Fibroblast of the conjunctiva (primary cell): ENCODE results near the gene SAMD8.
"Not testable (repeated sequence)": the region's sequence is repeated elsewhere in the genome, so short reads cannot be mapped to it uniquely, and the experiment has no call there.

Experiments used
- DNase-seq: peaks from one replicate; pipeline ENCODE4 v3.0.0-alpha.2; 2010; ENCODE audit warnings: low read depth

SAMD8 gene

DNA sequence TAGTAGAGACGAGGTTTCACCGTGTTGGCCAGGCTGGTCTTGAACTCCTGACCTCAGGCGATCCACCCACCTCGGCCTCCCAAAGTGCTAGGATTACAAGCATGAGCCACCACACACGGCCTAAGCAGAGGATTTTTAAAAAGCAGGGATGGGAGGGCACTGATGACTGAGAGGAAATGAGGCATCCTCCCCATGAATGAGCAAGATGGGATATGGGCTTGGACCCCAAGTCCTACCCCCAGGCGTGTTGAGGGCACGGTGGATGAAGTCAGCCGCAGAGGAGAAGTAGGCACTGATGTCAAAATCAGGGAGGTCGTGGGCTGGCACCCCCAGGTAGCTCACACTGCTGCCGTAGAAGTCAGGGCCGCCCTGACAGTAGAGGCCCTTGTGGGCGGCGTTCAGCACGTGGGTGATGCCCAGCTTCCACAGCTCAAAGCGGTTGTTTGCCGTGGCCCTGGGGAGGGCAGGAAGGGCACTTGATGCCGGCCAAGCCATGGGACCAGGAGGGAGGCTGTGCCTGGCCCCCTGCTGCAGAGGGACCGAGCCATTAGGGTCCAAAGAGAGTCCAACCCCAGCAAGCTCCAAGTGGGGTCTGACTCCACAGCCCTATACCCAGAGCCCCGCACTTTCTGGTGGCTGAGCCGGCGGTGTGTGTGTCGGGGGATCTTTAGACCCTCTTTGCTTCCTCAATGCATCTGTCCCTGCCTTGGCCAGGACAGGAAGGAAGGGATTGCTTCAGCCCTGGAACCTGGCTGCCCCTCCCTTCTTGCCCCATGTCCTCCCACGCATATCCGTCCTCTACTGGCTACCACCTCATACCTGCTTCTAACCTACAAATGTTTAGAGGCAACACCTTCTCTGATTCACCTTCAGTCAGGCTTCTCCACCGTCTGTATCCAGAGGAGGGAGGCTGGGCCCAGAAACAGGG lies 3.4 kb upstream of the SAMD8 start:
- no peak for DNase-seq

DNA sequence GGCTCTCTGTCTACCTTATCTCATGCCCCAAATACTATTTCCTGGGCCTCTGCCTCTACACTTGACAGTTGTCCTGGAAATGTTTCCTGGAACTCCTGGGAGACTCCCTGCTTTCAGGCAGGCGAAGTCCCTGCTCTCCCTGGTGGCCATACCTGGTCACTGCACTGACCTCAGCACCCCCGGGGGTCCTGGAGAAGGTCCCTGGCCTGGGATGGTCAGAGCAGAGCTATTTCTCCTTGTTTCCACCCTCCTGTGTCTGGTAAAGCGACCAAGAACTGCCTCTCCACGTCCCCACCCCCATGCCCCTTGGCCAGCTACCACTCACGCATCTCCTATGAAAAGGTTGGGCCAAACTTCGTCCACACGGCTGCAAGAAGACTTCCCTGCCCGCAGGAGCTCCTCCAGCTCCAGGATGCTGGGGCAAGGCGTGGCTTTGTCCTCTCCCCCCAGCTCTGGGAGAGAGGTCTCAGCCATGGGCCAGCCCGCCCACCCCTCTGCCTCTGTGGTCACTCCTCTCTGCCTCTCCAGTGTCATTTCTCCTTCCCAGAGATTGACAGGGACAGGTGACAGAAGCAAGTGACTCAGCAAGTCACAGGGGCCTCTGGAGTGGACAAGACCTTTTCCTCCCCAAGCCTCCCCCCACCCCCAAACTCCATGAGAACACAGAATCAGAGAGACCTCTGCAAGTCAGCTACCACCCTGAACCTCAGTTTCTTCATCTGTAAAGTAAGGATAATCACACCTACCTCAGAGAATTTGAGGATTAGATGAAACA lies 2.6 kb upstream of the SAMD8 start:
- DNase-seq, result no peak

DNA sequence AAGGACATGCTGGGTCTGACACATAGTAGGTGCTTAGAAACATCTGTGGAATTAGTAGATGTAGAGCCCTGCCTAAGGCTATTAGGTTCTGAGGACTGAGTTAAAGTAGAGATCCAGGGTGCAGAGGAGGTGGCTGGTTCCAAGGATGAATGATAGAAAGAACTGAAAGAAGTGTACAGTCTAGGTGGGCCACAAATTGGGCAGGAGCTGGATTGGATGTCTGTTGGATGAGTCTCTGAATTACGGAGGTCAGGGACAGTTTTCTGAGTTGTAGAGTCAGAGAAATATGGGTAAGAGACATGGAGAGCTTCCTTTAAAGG lies 2.0 kb upstream of the SAMD8 start:
- no peak for DNase-seq

DNA sequence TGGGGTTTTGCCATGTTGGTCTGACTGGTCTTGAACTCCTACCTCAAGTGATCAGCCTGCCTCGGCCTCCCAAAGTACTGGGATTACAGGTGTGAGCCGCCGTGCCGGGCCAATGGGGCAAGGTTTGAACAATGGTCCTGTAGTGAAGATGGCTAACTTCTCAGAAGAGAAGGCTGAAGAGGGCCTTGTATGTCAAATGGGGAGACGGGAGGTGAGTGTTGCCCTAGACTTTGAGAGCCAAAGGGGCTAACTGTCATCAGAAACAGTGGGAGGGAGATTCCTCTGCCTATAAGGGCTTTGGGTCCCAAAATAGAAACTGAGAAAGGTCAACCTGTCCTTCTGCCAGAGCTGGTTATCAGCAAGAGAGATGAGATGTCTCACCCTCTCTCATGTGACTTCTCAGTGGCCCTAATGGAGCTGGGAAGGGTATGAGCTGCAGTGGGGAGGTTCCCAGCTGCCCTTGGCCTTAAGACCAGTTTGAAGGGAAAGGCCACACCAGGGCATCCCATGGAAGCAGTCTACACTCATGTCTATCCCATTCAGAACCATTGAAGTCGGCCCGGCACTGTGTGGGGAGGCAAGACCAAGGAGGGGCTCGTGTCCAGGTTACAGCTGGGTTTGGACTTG lies 1.3 kb upstream of the SAMD8 start:
- no peak for DNase-seq

DNA sequence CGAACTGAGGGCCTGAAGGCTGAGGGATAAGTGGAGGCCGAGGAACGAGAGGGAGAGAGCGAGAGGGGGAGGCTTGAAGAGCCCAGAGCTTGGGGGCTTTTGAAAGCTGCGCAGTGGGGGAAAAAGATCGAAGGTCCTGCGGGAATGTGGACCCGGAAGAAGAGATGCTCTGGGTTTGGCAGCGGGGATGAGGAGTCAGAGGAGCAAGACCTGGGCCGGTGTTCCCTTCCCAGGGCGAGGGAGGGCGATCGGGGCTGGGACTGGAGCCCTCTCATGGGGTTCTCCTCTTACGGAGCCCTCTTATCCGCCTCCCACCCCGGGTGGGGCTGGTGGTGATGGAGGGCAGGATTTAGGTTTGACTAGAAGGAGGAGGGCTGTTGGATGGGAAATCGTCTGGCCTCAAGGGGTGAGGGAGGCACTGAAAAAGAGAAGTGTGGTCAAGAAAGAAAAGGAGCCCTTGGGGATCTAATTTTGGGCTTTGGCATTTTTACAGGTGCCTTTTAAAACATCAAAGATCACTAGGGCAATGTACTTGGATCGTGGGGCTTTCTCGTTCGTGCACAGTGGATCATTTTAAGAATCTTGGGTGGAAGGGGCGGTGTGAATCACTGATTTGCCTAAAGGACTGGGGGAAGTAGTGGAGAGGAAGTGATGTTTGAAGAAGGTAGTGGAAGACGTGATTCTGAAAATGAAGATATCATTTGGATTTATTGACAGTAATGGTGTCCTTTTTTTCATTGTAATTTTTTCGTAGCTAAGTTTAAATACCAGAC lies 637 bp downstream of the SAMD8 start:
- DNase-seq, result no peak

DNA sequence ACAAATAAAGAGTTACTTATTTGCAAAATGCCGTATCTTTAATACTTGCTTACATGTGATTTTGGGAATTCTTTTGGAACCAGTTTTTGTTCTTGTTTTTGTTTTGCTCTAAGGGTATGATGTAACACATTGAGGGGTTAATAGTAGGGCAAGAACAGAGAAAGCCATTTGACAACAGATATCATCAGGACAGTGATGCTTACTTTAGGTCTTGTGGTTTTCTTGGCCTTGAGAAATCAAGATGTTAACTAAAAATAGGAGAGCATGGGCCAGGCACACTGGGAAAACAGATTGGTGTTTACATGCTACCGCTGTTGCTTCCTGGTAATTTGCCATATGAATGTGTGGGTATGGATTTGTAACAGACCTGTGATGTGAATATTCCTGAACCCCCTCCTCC lies 3.7 kb downstream of the SAMD8 start:
- DNase-seq, result no peak

DNA sequence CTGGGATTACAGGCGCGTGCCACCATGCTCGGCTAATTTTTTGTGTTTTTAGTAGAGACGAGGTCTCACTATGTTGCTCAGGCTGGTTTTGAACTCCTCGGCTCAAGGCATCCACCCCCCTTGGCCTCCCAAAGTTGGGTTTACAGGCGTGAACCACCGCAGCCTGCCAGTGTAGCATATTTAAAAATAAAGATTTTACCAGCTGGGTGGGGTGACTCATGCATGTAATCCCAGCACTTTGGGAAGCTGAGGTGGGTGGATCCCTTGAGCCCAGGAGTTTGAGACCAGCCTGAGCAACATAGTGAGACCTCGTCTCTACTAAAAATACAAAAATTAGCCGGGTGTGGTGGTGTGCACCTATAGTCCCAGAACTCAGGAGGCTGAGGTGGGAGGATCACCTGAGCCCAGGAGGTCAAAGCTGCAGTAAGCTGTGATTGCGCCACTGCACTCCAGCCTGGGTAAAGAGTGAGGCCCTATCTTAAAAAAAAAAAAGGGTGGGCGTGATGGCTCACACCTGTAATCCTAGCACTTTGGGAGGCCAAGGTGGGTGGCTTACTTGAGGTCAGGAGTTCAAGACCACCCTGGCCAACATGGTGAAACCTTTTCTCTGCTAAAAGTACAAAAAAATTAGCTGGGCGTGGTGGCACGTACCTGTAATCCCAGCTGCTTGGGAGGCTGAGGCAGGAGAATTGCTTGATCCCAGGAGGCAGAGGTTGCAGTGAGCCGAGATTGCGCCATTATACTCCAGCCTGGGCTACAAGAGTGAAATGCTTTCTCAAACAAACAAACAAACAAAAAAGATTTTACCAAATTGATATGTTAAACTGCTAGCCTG lies 5.7 kb downstream of the SAMD8 start:
- DNase-seq, result not testable (repeated sequence)

DNA sequence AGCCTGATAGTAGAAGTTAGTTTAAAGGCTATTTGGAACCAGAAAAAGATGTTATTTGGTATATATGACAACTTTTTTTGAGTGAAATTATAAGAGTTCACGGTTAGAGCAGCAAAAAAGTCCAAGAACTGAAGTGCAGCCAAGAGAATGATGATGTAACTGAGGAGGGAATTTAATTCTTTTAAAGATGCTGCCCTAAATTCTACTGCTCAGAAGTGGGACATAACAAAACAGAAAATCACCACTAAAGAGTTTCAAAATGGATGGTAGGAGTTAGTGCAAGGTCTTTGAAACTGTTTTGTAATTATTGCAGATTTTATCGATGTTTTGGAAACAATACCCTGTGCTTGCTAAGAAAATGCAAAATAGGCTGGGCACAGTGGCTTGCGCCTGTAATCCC lies 6.5 kb downstream of the SAMD8 start:
- DNase-seq, result no peak

DNA sequence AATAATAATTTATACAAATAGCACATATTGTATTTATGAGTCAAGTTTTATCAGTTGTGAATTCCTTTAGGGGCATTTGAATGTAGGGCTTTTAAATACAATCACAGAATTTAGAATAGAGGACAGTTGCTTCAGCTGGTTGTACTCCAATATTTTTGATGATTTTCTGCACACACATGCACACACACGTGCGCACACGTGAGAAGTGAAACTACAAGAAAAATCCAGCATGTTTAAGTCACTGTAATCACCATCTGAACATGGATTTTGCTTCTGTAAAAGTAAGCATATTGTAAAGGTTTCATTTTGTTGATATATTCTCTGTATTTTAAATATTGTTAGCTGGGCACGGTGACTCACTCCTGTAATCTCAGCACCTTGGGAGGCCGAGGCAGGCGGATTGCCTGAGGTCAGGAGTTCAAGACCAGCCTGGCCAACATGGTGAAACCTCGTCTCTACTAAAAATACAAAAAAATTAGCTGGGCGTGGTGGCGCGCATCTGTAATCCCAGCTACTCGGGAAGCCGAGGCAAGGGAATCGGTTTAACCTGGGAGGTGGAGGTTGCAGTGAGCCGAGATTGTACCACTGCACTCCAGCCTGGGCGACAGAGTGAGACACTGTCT lies 8.1 kb downstream of the SAMD8 start:
- not testable (repeated sequence) for DNase-seq

DNA sequence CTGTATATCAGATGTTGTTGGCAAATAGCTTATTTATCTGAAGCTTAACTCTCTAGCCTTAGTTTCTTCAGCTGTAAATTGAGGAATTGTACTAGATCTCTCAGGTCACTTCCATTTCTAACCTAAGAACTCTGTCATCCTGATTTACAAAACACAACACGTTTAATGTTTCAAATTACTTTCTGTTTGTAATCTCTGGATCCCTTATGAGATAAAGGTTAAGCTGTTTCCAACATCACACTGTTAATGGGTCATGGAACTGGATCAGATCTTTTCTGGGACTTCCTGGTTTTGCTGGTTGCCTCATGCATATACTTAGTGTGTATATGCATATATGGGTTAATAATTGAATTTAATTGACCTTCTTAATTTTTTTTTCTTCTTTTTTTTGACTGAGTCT lies 9.9 kb downstream of the SAMD8 start:
- DNase-seq, result no peak

DNA sequence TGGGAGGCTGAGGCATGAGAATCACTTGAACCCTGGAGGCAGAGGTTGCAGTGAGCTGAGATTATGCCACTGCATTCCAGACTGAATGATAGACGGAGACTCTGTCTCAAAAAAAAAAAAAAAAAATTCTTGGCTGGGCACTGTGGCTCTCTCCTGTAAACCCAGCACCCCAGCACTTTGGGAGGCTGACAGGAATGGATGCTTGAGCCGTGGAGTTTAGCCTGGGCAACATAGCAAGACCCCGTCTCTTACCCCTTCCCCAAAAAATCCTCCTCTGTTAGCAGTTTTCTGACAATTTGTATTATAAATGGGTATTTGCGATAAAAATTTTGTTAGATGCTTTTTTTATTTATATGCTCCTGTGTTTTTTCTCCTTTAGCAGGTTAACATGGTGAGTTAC lies 11.0 kb downstream of the SAMD8 start:
- DNase-seq, result no peak

DNA sequence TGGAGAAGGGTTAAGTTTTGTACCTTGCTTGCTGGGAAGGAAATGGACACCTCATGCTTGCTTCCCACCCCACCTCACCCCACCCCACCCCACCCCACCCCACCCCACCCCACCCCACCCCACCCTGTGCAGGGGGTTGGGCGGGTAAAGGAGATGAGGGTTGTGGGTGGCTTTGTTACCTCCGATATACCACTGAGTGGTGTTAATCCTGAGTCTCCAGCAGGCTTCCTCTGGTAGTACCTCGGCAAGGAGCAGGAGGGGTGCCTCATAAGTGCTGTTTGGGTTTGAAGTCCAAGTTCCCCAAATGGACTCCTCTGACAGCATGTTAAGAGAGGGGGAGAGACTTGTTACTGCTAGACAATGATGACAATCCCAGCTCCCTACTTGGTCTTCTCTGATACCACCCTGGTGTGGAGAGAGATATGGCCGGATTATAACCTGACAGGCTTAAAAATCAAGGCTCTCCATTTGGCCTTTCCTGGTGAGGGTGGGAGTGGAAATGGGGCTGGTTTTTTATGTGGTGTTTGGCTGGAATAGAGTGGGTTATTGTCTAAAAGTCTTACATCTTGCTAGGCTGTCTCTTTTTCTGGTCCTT lies 11.7 kb downstream of the SAMD8 start:
- DNase-seq, result no peak

DNA sequence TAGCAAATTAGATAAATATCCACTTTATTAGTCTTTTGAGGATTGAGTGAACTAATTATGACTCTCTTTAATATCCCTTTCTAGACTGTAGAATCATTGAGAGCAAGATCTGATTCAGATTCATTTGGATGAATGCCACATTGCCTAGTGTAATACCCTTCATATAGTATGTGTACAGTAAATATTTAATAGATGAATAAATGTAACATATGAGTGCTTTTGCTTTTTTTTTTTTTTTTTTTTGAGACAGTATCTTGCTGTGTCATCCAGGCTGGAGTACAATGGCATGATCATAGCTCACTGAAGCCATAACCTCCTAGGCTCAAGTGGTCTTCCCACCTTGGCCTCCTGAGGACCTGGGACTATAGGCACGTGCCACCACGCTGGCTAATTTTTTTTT lies 14.8 kb downstream of the SAMD8 start:
- DNase-seq, result no peak

DNA sequence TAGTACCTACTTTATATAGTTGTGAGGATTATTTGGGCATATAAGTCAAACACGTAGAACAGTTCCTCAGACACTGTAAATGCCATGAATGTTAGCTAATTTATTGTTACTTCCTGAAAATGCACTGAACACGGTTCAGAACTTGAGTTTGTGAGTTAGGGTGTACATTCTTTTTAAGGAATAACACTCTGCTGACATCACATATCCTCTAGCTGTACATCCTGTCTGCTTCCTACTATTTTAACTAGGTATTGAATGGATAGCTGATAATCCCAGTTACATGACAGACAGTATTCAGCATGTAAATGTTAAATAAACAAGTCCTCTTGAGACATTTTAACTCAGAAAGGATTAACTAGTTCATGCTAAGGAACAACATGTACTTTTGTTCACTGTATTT lies 16.0 kb downstream of the SAMD8 start:
- no peak for DNase-seq

DNA sequence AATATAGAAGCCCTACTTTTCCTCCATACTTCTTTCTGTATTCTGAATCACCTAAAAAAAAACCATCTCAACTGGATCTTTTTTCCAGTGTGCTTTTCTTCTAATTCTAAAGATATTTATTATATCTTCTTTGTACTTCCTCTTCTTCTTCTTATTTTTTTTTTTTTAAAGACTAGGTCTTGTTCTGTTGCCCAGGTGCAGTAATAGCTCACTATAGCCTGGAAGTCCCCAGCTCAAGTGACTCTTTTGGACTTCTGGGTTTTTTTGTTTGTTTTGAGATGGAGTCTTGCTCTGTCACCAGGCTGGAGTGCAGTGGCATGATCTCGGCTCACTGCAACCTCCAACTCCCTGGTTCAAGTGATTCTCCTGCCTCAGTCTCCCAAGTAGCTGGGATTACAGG lies 17.5 kb downstream of the SAMD8 start:
- DNase-seq, result not testable (repeated sequence)

DNA sequence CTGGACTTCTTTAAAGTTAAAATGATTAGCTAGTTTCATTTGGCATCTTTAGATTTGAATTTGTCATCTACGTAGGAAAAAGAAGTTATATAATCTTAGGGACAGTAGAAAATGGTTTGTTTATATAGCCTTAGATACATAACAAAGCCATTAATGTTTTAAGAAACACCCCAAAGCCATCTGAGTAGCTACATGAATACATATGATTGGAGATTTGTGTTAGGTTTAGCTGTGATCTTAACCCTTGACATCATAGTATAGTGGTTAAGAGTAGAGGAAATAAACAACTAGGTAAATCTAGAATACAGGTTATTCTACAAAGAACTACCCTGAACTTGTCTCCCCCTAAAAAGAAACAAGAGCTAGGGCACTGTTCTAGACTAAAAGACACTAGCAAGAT lies 18.1 kb downstream of the SAMD8 start:
- DNase-seq, result no peak

DNA sequence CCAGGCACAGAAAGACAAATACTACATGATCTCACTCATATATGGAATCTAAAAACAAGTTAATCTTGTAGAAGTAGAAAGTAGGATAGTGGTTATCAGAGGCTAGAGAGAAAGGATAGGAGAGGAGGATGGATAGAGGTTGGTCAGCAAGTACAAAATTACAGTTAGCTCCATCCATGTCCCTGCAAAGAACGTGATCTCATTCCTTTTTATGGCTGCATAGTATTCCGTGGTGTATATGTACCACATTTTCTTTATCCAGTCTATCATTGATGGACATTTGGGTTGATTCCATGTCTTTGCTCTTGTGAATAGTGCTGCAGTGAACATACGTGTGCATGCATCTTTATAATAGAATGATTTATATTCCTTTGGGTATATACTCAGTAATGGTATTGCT lies 22.2 kb downstream of the SAMD8 start:
- not testable (repeated sequence) for DNase-seq

DNA sequence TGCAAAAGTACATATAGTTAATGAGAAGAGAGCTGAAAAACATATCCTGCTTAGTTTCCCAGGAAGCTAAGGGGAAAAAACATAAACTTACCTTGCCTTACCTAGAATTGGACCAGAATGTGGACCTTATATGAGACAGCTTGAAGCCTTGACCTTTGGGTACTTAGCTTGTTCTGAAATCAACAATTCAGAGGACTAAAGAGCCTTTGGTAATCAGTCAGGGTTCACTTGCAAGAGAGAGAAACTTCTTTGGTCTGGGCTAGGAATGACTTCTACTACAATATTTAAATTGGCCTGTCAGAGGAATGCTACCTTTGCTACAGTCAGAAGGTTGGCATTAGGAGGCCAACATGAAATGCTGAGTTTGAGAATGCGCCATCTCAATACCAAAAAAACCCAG lies 24.9 kb downstream of the SAMD8 start:
- DNase-seq, result no peak

DNA sequence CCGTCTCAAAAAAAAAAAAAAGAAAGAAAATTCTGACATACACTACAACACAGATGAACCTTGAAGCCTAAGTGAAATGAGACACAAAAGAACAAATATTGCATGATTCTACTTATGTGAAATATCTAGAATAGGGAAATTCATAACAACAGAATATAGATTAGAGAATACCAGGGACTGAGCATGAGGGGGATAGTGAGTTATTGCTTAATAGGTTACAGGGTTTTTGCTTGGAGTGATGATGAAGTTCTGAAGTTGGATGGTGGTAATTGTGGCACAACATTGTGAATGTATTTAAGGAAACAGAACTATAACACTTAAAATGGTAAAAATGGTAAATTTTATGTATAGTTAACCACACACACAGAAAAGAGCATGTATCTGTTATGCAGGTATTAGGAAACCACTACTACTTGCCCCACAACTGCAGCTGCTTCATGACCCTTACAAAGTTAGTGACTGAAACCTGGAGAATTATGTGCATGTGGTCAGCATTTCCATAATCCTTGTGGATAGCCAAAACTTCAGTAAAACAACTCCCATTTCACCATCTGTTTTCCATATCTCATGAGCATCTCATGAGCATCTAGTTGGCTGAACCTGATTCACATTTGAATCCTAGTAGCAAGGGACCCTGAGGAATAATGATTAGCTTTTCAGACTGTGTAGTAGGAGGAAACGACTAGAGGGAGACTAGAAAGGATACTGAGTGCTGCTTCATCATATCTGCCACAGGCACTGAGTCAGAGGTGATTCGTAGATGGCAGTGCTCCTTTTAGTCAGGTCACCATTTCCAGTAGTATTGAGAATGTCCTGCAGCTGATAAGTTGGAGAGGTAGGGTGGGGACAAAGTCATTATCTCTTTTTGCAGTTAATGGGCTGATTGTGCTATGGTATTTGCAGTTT lies 26.3 kb downstream of the SAMD8 start:
- no peak for DNase-seq
